OCI-LY3 (cell line): ENCODE results near the gene KLHL2.

Experiments
- H2AFZ ChIP-seq: fragments of 200-600, 300-600 bp; shearing (Covaris generic); 2 replicates; pipeline ENCODE4 v1.6.0; 2014; ENCODE audit warnings: antibody characterized with exemption, low read depth, low read length
- H3K27ac ChIP-seq: fragments of 200-600, 300-600 bp; sonication (generic); 2 replicates; pipeline ENCODE4 v1.5.1; 2014; ENCODE audit warnings: mild to moderate bottlenecking, low read length, moderate library complexity, mixed read lengths
- H3K27me3 ChIP-seq: fragments of 200-600, 300-600 bp; sonication (generic); 2 replicates; pipeline ENCODE4 v1.6.1; 2014; ENCODE audit warnings: low read depth, low read length, mixed read lengths
- H3K36me3 ChIP-seq: fragments of 200-600, 300-600 bp; sonication (generic); replicated peaks from 2 replicates; pipeline ENCODE3; 2014; ENCODE audit warnings: low read depth, low read length, mixed read lengths
- H3K4me1 ChIP-seq: fragments of 300-600, 200-600 bp; sonication (generic); 2 replicates; pipeline ENCODE4 v1.6.1; 2014; ENCODE audit warnings: low read length, mixed read lengths
- H3K4me2 ChIP-seq: fragments of 200-600, 300-600 bp; sonication (generic); 2 replicates; pipeline ENCODE4 v1.6.1; 2014; ENCODE audit warnings: low read length, mixed read lengths
- H3K4me3 ChIP-seq: fragments of 300-600, 200-600 bp; sonication (generic); 2 replicates; pipeline ENCODE4 v1.5.1; 2014; ENCODE audit warnings: antibody characterized with exemption, mild to moderate bottlenecking, low read length, moderate library complexity
- H3K79me2 ChIP-seq: fragments of 300-600, 200-600 bp; shearing (Covaris generic); 2 replicates; pipeline ENCODE4 v1.6.1; 2014; ENCODE audit warnings: mild to moderate bottlenecking, low read length, mixed read lengths
- H3K9ac ChIP-seq: fragments of 300-600, 200-600 bp; shearing (Covaris generic); 2 replicates; pipeline ENCODE4 v1.6.0; 2014; ENCODE audit warnings: mild to moderate bottlenecking, low read length, moderate library complexity
- H3K9me3 ChIP-seq: fragments of 200-600, 300-600 bp; shearing (Covaris generic); 2 replicates; pipeline ENCODE4 v1.6.1; 2014; ENCODE audit warnings: low read length, mixed read lengths; ENCODE audit not compliant: insufficient read depth
- H4K20me1 ChIP-seq: fragments of 200-600, 300-600 bp; sonication (generic); 2 replicates; pipeline ENCODE4 v1.6.1; 2016; ENCODE audit warnings: low read length, mixed read lengths; ENCODE audit not compliant: insufficient read depth
- EZH2phosphoT487 ChIP-seq: fragments of 200-600 bp; shearing (Covaris generic); IDR thresholded peaks from 2 replicates; pipeline ENCODE4 v1.6.1; 2018; ENCODE audit warnings: antibody characterized with exemption, mixed run types, low read depth
- TF ChIP-seq, protein P1 (sequence below): fragments of 200-600, 300-600 bp; sonication (generic); IDR thresholded peaks from 2 replicates; pipeline ENCODE4 v1.5.1; 2014; ENCODE audit warnings: antibody characterized with exemption, low read length, low read depth

KLHL2 gene

DNA sequence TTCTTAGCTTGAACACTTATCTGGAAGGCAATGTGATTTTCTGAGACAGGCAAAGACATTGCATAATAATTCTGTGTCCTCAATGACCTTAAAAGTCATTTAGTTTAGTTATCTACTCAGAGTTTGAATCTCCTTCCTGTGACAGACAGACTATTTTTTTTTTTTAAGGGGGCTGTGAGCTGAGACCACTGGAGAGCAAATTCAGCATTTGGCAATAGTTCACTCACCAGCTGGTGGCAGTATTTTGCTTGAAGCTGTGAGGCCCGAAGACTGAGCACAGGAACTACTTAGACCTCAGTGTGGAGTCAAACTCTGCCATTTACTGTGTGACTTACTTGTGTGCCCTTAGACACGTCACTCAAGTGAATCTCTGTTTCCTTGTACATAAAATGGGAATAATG lies 148.5 kb downstream of the KLHL2 start:
- TF ChIP-seq EZH2phosphoT487: no peak
- TF ChIP-seq, protein P1, sequence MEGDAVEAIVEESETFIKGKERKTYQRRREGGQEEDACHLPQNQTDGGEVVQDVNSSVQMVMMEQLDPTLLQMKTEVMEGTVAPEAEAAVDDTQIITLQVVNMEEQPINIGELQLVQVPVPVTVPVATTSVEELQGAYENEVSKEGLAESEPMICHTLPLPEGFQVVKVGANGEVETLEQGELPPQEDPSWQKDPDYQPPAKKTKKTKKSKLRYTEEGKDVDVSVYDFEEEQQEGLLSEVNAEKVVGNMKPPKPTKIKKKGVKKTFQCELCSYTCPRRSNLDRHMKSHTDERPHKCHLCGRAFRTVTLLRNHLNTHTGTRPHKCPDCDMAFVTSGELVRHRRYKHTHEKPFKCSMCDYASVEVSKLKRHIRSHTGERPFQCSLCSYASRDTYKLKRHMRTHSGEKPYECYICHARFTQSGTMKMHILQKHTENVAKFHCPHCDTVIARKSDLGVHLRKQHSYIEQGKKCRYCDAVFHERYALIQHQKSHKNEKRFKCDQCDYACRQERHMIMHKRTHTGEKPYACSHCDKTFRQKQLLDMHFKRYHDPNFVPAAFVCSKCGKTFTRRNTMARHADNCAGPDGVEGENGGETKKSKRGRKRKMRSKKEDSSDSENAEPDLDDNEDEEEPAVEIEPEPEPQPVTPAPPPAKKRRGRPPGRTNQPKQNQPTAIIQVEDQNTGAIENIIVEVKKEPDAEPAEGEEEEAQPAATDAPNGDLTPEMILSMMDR: peak; percentile 98
- Histone ChIP-seq H4K20me1 (no peaks in the 10 kb centered on the region), H3K4me2 (peak overlapping the region; percentile 17; the same call in 1 of the 2 replicates), H3K36me3 (no peaks in the 10 kb centered on the region), H3K27ac (no peak overlapping the region), H3K4me1 (no peaks in the 10 kb centered on the region), H3K27me3 (peaks cover 6% of the 10 kb centered on the region; the same call in 1 of the 2 replicates), H3K4me3 (no peak overlapping the region), H3K9me3 (no peaks in the 10 kb centered on the region), H3K79me2 (no peaks in the 10 kb centered on the region), H2AFZ (peak overlapping the region; percentile 75), H3K9ac (no peak overlapping the region)

DNA sequence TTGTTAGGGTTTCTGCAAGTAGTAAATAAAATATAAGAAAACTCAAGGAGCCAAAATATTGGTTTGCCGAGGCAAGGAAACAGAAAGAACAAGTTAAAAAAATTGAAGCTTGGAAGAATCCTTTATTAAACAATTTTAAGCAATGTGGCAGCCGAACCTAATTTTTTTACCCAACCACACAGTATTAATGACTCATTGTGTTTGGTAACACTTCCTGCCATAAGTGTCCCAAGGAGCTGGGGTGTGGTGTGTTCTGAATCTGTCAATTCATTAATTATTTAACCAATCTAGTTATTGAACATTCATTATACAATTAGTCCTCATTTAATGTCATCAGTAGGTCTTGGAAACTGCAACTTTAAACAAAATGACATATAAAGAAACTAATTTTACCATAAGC lies 152.1 kb downstream of the KLHL2 start:
- Histone ChIP-seq H3K4me3 (no peak overlapping the region), H3K9me3 (no peaks in the 10 kb centered on the region), H3K4me1 (no peaks in the 10 kb centered on the region), H3K27me3 (peaks cover 6% of the 10 kb centered on the region; the same call in 1 of the 2 replicates), H2AFZ (no peak overlapping the region), H3K9ac (no peak overlapping the region), H4K20me1 (no peaks in the 10 kb centered on the region), H3K79me2 (no peaks in the 10 kb centered on the region), H3K36me3 (no peaks in the 10 kb centered on the region), H3K4me2 (no peak overlapping the region), H3K27ac (no peak overlapping the region)
- no peak for TF ChIP-seq EZH2phosphoT487
- TF ChIP-seq, protein P1: no peak

- H3K27ac ChIP-seq: no peak overlapping the region
- H3K79me2 ChIP-seq: no peaks in the 10 kb centered on the region
- H3K4me3 ChIP-seq: no peak overlapping the region
- no peaks in the 10 kb centered on the region for H3K9me3 ChIP-seq
- H3K9ac ChIP-seq: no peak overlapping the region
- no peaks in the 10 kb centered on the region for H3K4me1 ChIP-seq
- H3K36me3 ChIP-seq: no peaks in the 10 kb centered on the region
- no peak overlapping the region for H2AFZ ChIP-seq
- H4K20me1 ChIP-seq: no peaks in the 10 kb centered on the region
- peaks cover 6% of the 10 kb centered on the region; the same call in 1 of the 2 replicates for H3K27me3 ChIP-seq
- TF ChIP-seq EZH2phosphoT487: no peak
- TF ChIP-seq, protein P1: no peak
- H3K4me2 ChIP-seq: no peak overlapping the region
Observed at GRCh38 chr4:165360041-165360695, 152.8 kb downstream of the KLHL2 start.

DNA sequence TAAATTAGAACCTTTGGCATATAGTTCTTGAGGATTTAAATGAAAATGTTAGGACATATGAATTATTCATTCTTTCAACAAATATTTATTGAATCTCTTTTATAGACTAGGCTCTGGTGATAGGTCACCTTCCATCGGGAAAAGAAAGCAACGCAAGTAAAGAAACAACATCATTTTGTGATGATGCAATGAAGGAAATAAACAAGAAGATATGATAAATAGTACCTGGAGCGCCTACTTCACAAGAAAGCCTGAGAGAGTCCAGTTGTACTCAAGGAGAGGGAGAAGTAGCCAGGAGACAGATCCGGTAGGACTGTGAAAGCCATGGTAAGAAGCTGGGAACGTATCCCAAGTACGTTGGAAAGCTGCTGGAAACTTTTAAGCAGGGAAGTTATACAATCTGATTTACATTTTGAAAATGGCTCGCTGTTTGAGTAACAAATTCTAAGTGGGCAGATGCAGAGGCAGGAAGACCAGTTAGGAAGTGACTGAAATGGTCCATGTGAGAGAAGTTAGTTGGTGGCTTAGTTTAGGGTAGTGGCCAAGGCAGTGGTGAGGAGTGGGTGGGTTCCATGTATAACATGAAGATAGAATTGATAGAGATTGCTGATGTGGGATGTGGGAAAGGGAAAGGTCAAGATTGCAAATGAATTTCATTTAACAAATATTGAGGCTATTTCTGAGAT lies 153.8 kb downstream of the KLHL2 start:
- H3K36me3 ChIP-seq: no peaks in the 10 kb centered on the region
- H3K27me3 ChIP-seq: peaks cover 6% of the 10 kb centered on the region; the same call in 1 of the 2 replicates
- H3K79me2 ChIP-seq: no peaks in the 10 kb centered on the region
- no peaks in the 10 kb centered on the region for H4K20me1 ChIP-seq
- no peak overlapping the region for H3K27ac ChIP-seq
- no peak overlapping the region for H2AFZ ChIP-seq
- H3K4me3 ChIP-seq: no peak overlapping the region
- TF ChIP-seq, protein P1: no peak
- TF ChIP-seq EZH2phosphoT487: no peak
- no peak overlapping the region for H3K4me2 ChIP-seq
- H3K9me3 ChIP-seq: no peaks in the 10 kb centered on the region
- H3K4me1 ChIP-seq: no peaks in the 10 kb centered on the region
- H3K9ac ChIP-seq: no peak overlapping the region
